NT2/D1 (cell line): ENCODE measurements around the gene NME7.

ENCODE experiments used
- DNase-seq: peaks from one replicate; pipeline ENCODE4 v3.0.0-alpha.2; 2011; ENCODE audit warnings: low read depth, low spot score
- H3K27me3 ChIP-seq: 2 replicates; pipeline ENCODE4 v1.6.0; 2011; ENCODE audit warnings: mild to moderate bottlenecking; ENCODE audit not compliant: insufficient read length, insufficient read depth
- H3K36me3 ChIP-seq: 2 replicates; pipeline ENCODE4 v1.6.1; 2011; ENCODE audit warnings: mild to moderate bottlenecking, low read length, mixed read lengths; ENCODE audit not compliant: insufficient read depth, insufficient read length
- H3K4me1 ChIP-seq: 2 replicates; pipeline ENCODE4 v1.5.1; 2011; ENCODE audit not compliant: insufficient read depth, insufficient read length
- H3K4me3 ChIP-seq: 2 replicates; pipeline ENCODE4 v1.5.1; 2011; ENCODE audit warnings: low read depth; ENCODE audit not compliant: insufficient read length
- H3K9ac ChIP-seq: 2 replicates; pipeline ENCODE4 v1.6.0; 2011; ENCODE audit warnings: low read depth; ENCODE audit not compliant: insufficient read length
- H3K9me3 ChIP-seq: 2 replicates; pipeline ENCODE4 v1.5.1; 2011; ENCODE audit warnings: mild to moderate bottlenecking, low read length; ENCODE audit not compliant: insufficient read depth
- SUZ12 ChIP-seq: IDR thresholded peaks from 2 replicates; pipeline ENCODE4 v1.6.1; 2011; ENCODE audit not compliant: insufficient read length, insufficient read depth; ENCODE audit errors: extremely low read depth
- YY1 ChIP-seq: IDR thresholded peaks from 2 replicates; pipeline ENCODE4 v1.6.1; 2011; ENCODE audit not compliant: insufficient read length, insufficient read depth
- ZNF274 ChIP-seq: IDR thresholded peaks from 2 replicates; pipeline ENCODE4 v1.6.1; 2011; ENCODE audit warnings: mild to moderate bottlenecking, low read depth, low read length

The NME7 gene

DNA sequence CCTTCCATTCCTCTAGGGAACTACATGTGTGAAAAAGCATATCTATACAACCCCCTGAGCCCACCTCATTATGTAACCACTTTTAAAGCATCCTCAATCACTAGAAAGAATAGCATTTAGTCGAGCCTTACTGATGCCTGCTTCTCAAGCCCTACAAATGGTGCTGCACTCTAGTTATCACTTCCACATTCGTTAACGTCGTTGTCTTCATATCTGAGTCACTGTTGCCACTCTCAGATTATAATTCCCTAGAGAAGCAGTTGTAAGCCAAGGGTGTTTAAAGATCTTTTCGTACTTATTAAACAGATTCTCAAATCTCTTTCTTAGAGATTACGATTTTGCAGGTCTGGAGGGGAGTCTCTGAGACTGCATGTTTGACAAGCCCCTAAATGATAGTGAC lies 244.6 kb downstream of the NME7 start:
- no peak overlapping the region for H3K4me3 ChIP-seq
- H3K36me3 ChIP-seq: peaks cover 73% of the 10 kb centered on the region
- H3K27me3 ChIP-seq: no peaks in the 10 kb centered on the region
- TF ChIP-seq ZNF274 (no peak), YY1 (no peak), SUZ12 (no peak)
- no peak overlapping the region for H3K9ac ChIP-seq
- H3K9me3 ChIP-seq: no peaks in the 10 kb centered on the region
- DNase-seq: no peak
- H3K4me1 ChIP-seq: no peaks in the 10 kb centered on the region

DNA sequence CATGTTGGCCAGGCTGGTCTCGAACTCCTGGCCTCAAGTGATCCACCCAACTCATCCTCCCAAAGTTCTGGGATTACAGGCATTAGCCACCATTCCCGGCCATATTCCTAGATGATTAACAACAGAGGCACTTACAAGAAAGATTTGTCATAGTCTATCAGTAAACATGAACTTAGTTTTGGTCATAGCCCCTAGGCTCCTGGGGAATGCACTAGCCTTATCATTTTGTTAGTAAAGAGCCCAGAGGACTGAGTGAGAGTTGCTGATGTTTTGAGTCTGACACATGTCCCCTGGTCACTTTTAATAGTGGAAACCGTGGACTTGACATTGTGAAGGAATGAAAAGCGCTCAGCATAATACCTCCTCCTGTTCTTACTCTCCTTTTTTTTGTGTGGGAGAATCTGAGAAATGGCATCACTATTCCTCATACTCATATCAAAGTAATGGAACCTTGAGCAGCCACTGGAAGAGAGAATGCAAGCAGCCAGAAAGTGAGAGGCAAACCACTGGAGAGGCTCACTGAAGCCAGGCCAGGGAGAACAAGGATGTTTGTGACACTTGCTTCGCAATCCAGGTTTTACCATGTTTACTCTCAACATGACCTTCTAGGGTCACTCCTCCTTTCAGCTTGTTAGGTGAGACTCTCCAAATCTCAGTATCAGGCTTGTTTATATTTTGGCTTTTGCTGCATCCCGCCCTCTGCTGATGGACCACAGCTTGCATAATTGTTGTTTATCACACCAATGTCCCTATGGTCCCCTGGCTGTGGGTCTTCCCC lies 246.3 kb downstream of the NME7 start:
- no peaks in the 10 kb centered on the region for H3K27me3 ChIP-seq
- no peak overlapping the region for H3K9ac ChIP-seq
- H3K4me3 ChIP-seq: no peak overlapping the region
- H3K9me3 ChIP-seq: no peaks in the 10 kb centered on the region
- DNase-seq: no peak
- no peaks in the 10 kb centered on the region for H3K4me1 ChIP-seq
- TF ChIP-seq ZNF274: no peak
- peaks cover 70% of the 10 kb centered on the region for H3K36me3 ChIP-seq

DNA sequence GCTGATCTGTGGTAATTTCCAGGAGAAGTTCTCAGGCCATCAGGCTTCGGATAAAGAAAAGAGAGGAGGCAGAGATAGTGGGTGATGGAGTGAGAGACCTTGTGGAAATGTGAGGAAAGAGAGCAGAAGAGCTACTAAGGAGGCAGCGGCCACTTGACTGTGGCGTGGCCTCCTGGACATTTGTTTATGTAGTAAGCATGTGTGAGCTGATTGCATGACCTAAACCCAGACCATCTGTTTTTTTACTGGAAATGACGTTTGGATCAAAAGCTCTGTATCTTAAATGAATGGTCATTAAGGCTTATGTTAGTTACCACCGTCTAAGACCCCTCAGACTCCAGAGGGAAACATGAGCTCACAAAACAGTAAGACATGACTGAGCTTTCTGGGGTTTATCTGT lies 247.5 kb downstream of the NME7 start:
- Histone ChIP-seq H3K9me3 (no peaks in the 10 kb centered on the region), H3K4me1 (peaks cover 6% of the 10 kb centered on the region), H3K4me3 (no peak overlapping the region), H3K9ac (no peak overlapping the region), H3K36me3 (peaks cover 67% of the 10 kb centered on the region), H3K27me3 (no peaks in the 10 kb centered on the region)
- TF ChIP-seq ZNF274: no peak
- TF ChIP-seq SUZ12: no peak
- TF ChIP-seq YY1: no peak
- no peak for DNase-seq

DNA sequence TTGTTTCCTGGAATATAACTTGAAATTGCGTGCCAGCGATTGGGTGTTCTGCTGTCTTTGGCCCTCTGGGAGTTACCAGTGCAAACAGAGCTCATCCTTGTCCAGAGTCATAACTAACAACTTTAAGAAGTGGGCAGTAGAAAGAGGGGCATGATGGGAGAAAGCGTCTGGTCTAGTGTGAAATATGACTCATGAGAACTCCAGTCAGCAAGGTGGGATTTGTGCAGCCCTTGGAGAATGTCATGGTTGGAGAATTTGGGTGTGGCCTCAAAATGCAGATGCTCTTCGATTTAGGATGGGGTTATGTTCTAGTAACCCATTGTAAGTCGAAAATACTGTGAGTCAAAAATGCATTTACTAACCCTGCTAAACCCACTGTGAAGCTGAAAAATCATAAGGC lies 248.2 kb downstream of the NME7 start:
- Histone ChIP-seq H3K36me3 (peaks cover 64% of the 10 kb centered on the region), H3K9ac (no peak overlapping the region), H3K9me3 (peaks cover 3% of the 10 kb centered on the region; the same call in 1 of the 2 replicates), H3K4me1 (peaks cover 6% of the 10 kb centered on the region), H3K4me3 (no peak overlapping the region), H3K27me3 (no peaks in the 10 kb centered on the region)
- no peak for DNase-seq
- TF ChIP-seq ZNF274: no peak
- TF ChIP-seq SUZ12: no peak
- no peak for TF ChIP-seq YY1

DNA sequence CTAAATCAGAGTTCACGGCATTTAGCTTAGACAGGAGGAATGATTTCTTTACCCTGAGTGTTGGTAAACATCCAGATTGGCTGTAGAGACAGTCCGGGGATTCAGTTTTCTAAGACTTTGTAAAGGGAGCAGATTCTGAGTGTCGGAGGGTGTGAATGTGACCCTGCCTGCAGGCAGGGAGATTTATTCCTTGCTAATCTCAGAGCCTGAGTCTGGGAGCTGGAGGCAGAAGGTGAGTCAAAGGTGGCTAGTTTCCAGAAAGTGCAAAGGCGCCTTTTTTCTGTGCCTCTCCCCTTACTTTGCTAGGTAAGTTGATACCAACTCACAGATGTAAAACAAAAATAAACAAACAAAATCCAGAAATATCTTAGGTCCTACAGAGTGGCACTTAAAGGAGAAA lies 249.4 kb downstream of the NME7 start:
- Histone ChIP-seq H3K9ac (no peak overlapping the region), H3K9me3 (peaks cover 5% of the 10 kb centered on the region; the same call in 1 of the 2 replicates), H3K27me3 (no peaks in the 10 kb centered on the region), H3K36me3 (peaks cover 61% of the 10 kb centered on the region), H3K4me3 (no peak overlapping the region), H3K4me1 (peaks cover 6% of the 10 kb centered on the region)
- TF ChIP-seq SUZ12: no peak
- no peak for TF ChIP-seq YY1
- no peak for TF ChIP-seq ZNF274
- DNase-seq: no peak

DNA sequence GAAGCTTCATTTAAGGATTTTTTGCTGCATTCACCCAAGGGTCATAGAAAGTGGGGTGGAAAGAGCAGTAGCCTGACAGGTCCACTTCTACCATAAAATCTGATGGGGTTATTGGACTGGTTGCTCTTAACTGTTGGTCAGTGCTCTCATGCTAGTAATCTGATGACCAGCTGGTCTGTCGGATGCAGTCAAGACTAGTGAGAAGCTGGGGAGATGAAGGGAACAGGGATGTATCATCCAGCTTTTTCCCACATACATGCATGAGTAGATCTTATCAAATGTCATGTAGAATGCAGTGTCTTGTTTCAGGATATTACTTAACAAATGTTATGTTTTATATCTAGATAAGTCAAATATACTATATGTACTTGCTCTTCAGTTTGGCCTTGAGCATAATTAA lies 250.0 kb downstream of the NME7 start:
- TF ChIP-seq SUZ12: no peak
- TF ChIP-seq ZNF274: no peak
- no peak for TF ChIP-seq YY1
- Histone ChIP-seq H3K4me3 (no peak overlapping the region), H3K4me1 (peaks cover 6% of the 10 kb centered on the region), H3K36me3 (peaks cover 59% of the 10 kb centered on the region), H3K9me3 (peaks cover 5% of the 10 kb centered on the region; the same call in 1 of the 2 replicates), H3K9ac (no peak overlapping the region), H3K27me3 (no peaks in the 10 kb centered on the region)
- DNase-seq: no peak

DNA sequence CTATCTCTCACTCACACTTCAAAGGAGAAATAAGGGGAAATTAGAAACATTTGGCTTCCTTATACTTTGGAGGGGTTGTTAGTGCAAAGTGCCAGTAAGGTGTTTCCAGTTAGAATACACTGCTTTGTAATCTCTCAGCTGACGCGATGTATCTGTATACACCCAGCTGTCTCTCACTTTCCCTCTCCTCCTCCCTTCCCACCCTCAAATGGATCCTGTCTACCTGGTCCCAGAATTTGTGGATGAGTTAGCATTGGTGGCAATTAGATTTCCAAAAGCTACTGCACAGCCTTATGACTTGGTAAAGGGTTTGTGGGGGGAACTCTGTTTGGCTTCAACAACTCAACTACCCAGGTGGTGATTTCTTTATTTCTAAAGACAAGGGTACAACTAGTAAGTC lies 250.6 kb downstream of the NME7 start:
- H3K4me3 ChIP-seq: no peak overlapping the region
- TF ChIP-seq SUZ12 (no peak), YY1 (no peak), ZNF274 (no peak)
- H3K36me3 ChIP-seq: peaks cover 62% of the 10 kb centered on the region

More for the DNA sequence above, 250.6 kb downstream of the NME7 start:
- no peaks in the 10 kb centered on the region for H3K27me3 ChIP-seq
- H3K9ac ChIP-seq: no peak overlapping the region
- DNase-seq: no peak
- peaks cover 6% of the 10 kb centered on the region for H3K4me1 ChIP-seq
- peaks cover 5% of the 10 kb centered on the region; the same call in 1 of the 2 replicates for H3K9me3 ChIP-seq
